IPS-18a (cell line): ENCODE results near the gene PPM1E.

ENCODE experiments used
- H3K27ac ChIP-seq: one replicate; pipeline ENCODE4 v1.5.1; 2013; ENCODE audit warnings: low read length
- H3K27me3 ChIP-seq: one replicate; pipeline ENCODE4 v1.6.1; 2013; ENCODE audit warnings: mild to moderate bottlenecking, low read length; ENCODE audit not compliant: control insufficient read depth, insufficient read depth
- H3K36me3 ChIP-seq: one replicate; pipeline ENCODE4 v1.6.1; 2013; ENCODE audit warnings: low read depth, low read length; ENCODE audit not compliant: control insufficient read depth
- H3K4me1 ChIP-seq: one replicate; pipeline ENCODE4 v1.6.1; 2013; ENCODE audit warnings: low read depth, low read length; ENCODE audit not compliant: control insufficient read depth
- H3K4me3 ChIP-seq: one replicate; pipeline ENCODE4 v1.5.1; 2013; ENCODE audit warnings: low read length
- H3K9ac ChIP-seq: one replicate; pipeline ENCODE4 v1.6.1; 2013; ENCODE audit warnings: mild to moderate bottlenecking, low read length, moderate library complexity
- H3K9me3 ChIP-seq: one replicate; pipeline ENCODE4 v1.6.1; 2013; ENCODE audit warnings: low read depth, low read length; ENCODE audit not compliant: control insufficient read depth

The PPM1E gene

GRCh38 chr17:58960068-58960467 is 204.4 kb downstream of the PPM1E start:
- H3K9me3 ChIP-seq: no peaks in the 10 kb centered on the region
- H3K4me1 ChIP-seq: no peaks in the 10 kb centered on the region
- H3K36me3 ChIP-seq: no peaks in the 10 kb centered on the region
- H3K4me3 ChIP-seq: no peak overlapping the region
- H3K9ac ChIP-seq: no peak overlapping the region
- H3K27ac ChIP-seq: no peak overlapping the region
- no peaks in the 10 kb centered on the region for H3K27me3 ChIP-seq

GRCh38 chr17:58965221-58965620 is 209.6 kb downstream of the PPM1E start:
- H3K9ac ChIP-seq: no peak overlapping the region
- H3K36me3 ChIP-seq: no peaks in the 10 kb centered on the region
- no peak overlapping the region for H3K4me3 ChIP-seq
- peaks cover 9% of the 10 kb centered on the region for H3K4me1 ChIP-seq
- no peak overlapping the region for H3K27ac ChIP-seq
- H3K27me3 ChIP-seq: no peaks in the 10 kb centered on the region
- H3K9me3 ChIP-seq: no peaks in the 10 kb centered on the region

- Histone ChIP-seq H3K4me3 (no peak overlapping the region), H3K36me3 (no peaks in the 10 kb centered on the region), H3K4me1 (peaks cover 9% of the 10 kb centered on the region), H3K9me3 (no peaks in the 10 kb centered on the region), H3K9ac (no peak overlapping the region), H3K27me3 (no peaks in the 10 kb centered on the region), H3K27ac (no peak overlapping the region)
Measured at GRCh38 chr17:58966208-58966607, 210.6 kb downstream of the PPM1E start.

- H3K36me3 ChIP-seq: no peaks in the 10 kb centered on the region
- H3K27me3 ChIP-seq: no peaks in the 10 kb centered on the region
- H3K9ac ChIP-seq: peak overlapping the region; percentile 22
- no peaks in the 10 kb centered on the region for H3K9me3 ChIP-seq
- H3K4me3 ChIP-seq: no peak overlapping the region
- H3K4me1 ChIP-seq: peaks cover 9% of the 10 kb centered on the region
- H3K27ac ChIP-seq: peak overlapping the region; percentile 62
Measured at GRCh38 chr17:58968426-58969061, 212.9 kb downstream of the PPM1E start.

GRCh38 chr17:58969156-58969555 is 213.5 kb downstream of the PPM1E start:
- Histone ChIP-seq H3K9me3 (no peaks in the 10 kb centered on the region), H3K4me3 (no peak overlapping the region), H3K4me1 (peaks cover 9% of the 10 kb centered on the region), H3K9ac (peak overlapping the region; percentile 22), H3K27me3 (no peaks in the 10 kb centered on the region), H3K36me3 (no peaks in the 10 kb centered on the region), H3K27ac (no peak overlapping the region)

- Histone ChIP-seq H3K9me3 (no peaks in the 10 kb centered on the region), H3K4me1 (peaks cover 9% of the 10 kb centered on the region), H3K27ac (no peak overlapping the region), H3K4me3 (no peak overlapping the region), H3K27me3 (no peaks in the 10 kb centered on the region), H3K36me3 (no peaks in the 10 kb centered on the region), H3K9ac (no peak overlapping the region)
Measured at GRCh38 chr17:58969612-58970011, 214.0 kb downstream of the PPM1E start.

- H3K9me3 ChIP-seq: no peaks in the 10 kb centered on the region
- peaks cover 9% of the 10 kb centered on the region for H3K4me1 ChIP-seq
- H3K36me3 ChIP-seq: no peaks in the 10 kb centered on the region
- H3K27me3 ChIP-seq: no peaks in the 10 kb centered on the region
- H3K27ac ChIP-seq: no peak overlapping the region
- H3K4me3 ChIP-seq: no peak overlapping the region
- no peak overlapping the region for H3K9ac ChIP-seq
Measured at GRCh38 chr17:58970609-58971450, 215.2 kb downstream of the PPM1E start.

- no peaks in the 10 kb centered on the region for H3K36me3 ChIP-seq
- no peak overlapping the region for H3K9ac ChIP-seq
- no peaks in the 10 kb centered on the region for H3K27me3 ChIP-seq
- H3K27ac ChIP-seq: no peak overlapping the region
- H3K4me3 ChIP-seq: no peak overlapping the region
- no peaks in the 10 kb centered on the region for H3K4me1 ChIP-seq
- no peaks in the 10 kb centered on the region for H3K9me3 ChIP-seq
Measured at GRCh38 chr17:58974354-58974753, 218.7 kb downstream of the PPM1E start.

GRCh38 chr17:58976541-58976940 is 220.9 kb downstream of the PPM1E start:
- Histone ChIP-seq H3K9ac (no peak overlapping the region), H3K27ac (no peak overlapping the region), H3K27me3 (no peaks in the 10 kb centered on the region), H3K36me3 (no peaks in the 10 kb centered on the region), H3K4me1 (no peaks in the 10 kb centered on the region), H3K4me3 (no peak overlapping the region), H3K9me3 (no peaks in the 10 kb centered on the region)

- Histone ChIP-seq H3K27me3 (no peaks in the 10 kb centered on the region), H3K9me3 (no peaks in the 10 kb centered on the region), H3K9ac (no peak overlapping the region), H3K36me3 (no peaks in the 10 kb centered on the region), H3K4me1 (no peaks in the 10 kb centered on the region), H3K4me3 (no peak overlapping the region), H3K27ac (no peak overlapping the region)
Measured at GRCh38 chr17:58980706-58981481, 225.2 kb downstream of the PPM1E start.

GRCh38 chr17:58982626-58983025 is 227.0 kb downstream of the PPM1E start:
- H3K36me3 ChIP-seq: no peaks in the 10 kb centered on the region
- H3K27ac ChIP-seq: no peak overlapping the region
- no peak overlapping the region for H3K4me3 ChIP-seq
- H3K27me3 ChIP-seq: no peaks in the 10 kb centered on the region
- H3K9me3 ChIP-seq: no peaks in the 10 kb centered on the region
- H3K9ac ChIP-seq: no peak overlapping the region
- no peaks in the 10 kb centered on the region for H3K4me1 ChIP-seq
